NCI-H748 (cell line): ENCODE measurements around the gene FBXO42.

Experiments used
- DNase-seq: peaks from one replicate; lab custom pipeline; 2025; ENCODE audit not compliant: unreplicated experiment; lab: John Stamatoyannopoulos, UW

Gene FBXO42

GRCh38 chr1:16351994-16352841 lies at the start of gene FBXO42:
Gene FBXO42, minus strand, starts transcription at chr1:16352480. Its CDS starts 37,062 bp downstream, at chr1:16315418.
- peak; percentile 90 for DNase-seq

GRCh38 chr1:16398371-16398953 lies 46.2 kb upstream of the FBXO42 start:
- no peak for DNase-seq

- DNase-seq: no peak
Observed at GRCh38 chr1:16397120-16397519, 44.8 kb upstream of the FBXO42 start.

- no peak for DNase-seq
Observed at GRCh38 chr1:16396591-16396990, 44.3 kb upstream of the FBXO42 start.

- no peak for DNase-seq
Observed at GRCh38 chr1:16394977-16395376, 42.7 kb upstream of the FBXO42 start.

- no peak for DNase-seq
Observed at GRCh38 chr1:16393570-16394521, 41.6 kb upstream of the FBXO42 start.

GRCh38 chr1:16392740-16393569 lies 40.7 kb upstream of the FBXO42 start:
- DNase-seq: no peak

- DNase-seq: no peak
Observed at GRCh38 chr1:16391411-16391810, 39.1 kb upstream of the FBXO42 start.

GRCh38 chr1:16387201-16388188 lies 35.2 kb upstream of the FBXO42 start:
- DNase-seq: no peak

- no peak for DNase-seq
Observed at GRCh38 chr1:16386454-16387113, 34.3 kb upstream of the FBXO42 start.

- DNase-seq: no peak
Observed at GRCh38 chr1:16385659-16386453, 33.6 kb upstream of the FBXO42 start.

- no peak for DNase-seq
Observed at GRCh38 chr1:16383888-16384287, 31.6 kb upstream of the FBXO42 start.

- DNase-seq: no peak
Observed at GRCh38 chr1:16380868-16381267, 28.6 kb upstream of the FBXO42 start.

- no peak for DNase-seq
Observed at GRCh38 chr1:16378443-16378842, 26.2 kb upstream of the FBXO42 start.

- DNase-seq: no peak
Observed at GRCh38 chr1:16376971-16377370, 24.7 kb upstream of the FBXO42 start.

- DNase-seq: peak; percentile 11
Observed at GRCh38 chr1:16375521-16376340, 23.5 kb upstream of the FBXO42 start.

- no peak for DNase-seq
Observed at GRCh38 chr1:16374266-16374665, 22.0 kb upstream of the FBXO42 start.
